ENCODE measurements around the gene ENDOD1.

DNA sequence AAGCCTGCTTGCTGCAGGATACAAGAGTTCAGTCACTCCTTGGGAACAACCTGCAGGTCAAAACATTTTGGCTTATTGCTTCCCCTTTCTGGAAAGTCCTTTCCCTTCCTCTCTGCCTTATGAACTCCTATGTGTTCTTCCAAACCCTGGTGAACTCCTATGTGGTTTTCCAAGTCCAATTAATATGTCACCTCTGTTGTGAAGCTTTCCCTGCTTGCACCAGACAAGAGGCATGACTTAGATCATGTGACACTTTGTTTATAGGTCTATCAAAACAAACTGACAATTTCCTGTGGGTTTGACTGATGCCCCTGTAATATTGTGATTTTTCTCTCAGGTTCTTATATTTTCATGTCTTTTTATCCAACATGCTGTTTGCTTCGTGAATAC lies 64.2 kb downstream of the ENDOD1 start:
- TF ChIP-seq, protein P1, sequence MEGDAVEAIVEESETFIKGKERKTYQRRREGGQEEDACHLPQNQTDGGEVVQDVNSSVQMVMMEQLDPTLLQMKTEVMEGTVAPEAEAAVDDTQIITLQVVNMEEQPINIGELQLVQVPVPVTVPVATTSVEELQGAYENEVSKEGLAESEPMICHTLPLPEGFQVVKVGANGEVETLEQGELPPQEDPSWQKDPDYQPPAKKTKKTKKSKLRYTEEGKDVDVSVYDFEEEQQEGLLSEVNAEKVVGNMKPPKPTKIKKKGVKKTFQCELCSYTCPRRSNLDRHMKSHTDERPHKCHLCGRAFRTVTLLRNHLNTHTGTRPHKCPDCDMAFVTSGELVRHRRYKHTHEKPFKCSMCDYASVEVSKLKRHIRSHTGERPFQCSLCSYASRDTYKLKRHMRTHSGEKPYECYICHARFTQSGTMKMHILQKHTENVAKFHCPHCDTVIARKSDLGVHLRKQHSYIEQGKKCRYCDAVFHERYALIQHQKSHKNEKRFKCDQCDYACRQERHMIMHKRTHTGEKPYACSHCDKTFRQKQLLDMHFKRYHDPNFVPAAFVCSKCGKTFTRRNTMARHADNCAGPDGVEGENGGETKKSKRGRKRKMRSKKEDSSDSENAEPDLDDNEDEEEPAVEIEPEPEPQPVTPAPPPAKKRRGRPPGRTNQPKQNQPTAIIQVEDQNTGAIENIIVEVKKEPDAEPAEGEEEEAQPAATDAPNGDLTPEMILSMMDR (conservative IDR thresholded peaks at IDR 0.05) = no peak
- TF ChIP-seq ZFX (IDR thresholded peaks at IDR 0.05) = no peak
